DOHH2 (cell line): ENCODE data around the gene AKAP1.
A peak's percentile ranks its signal among the peaks of the same experiment; 100 is the strongest.

Experiments
- CTCF ChIP-seq: fragments of 200-600 bp; sonication (generic); IDR thresholded peaks from one replicate; pipeline ENCODE4 v1.5.1; 2014; ENCODE audit warnings: antibody characterized with exemption, mild to moderate bottlenecking, low read depth, low read length; ENCODE audit not compliant: poor library complexity, severe bottlenecking
- EZH2phosphoT487 ChIP-seq: fragments of 200-600 bp; sonication (generic); IDR thresholded peaks from 2 replicates; pipeline ENCODE4 v1.6.1; 2017; ENCODE audit warnings: borderline replicate concordance, mild to moderate bottlenecking, antibody characterized with exemption, low read length, moderate library complexity, mixed read lengths

- TF ChIP-seq CTCF (peak; percentile 48), EZH2phosphoT487 (no peak)
Measured at GRCh38 chr17:57121308-57122042, 36.4 kb downstream of the AKAP1 start.
